MM.1S (cell line): ENCODE data around the gene GPATCH8.

Experiments
- DNase-seq: peaks from one replicate; pipeline ENCODE4 v3.0.0-alpha.2; 2015
- H2AFZ ChIP-seq: fragments of 300-600 bp; sonication (generic); 2 replicates; pipeline ENCODE4 v1.6.0; 2016; ENCODE audit warnings: antibody characterized with exemption, low read length
- H3F3A ChIP-seq: fragments of 300-600 bp; sonication (generic); 2 replicates; pipeline ENCODE4 v1.6.1; 2016; ENCODE audit warnings: mild to moderate bottlenecking, antibody characterized with exemption, low read length, moderate library complexity, mixed read lengths; ENCODE audit not compliant: insufficient read depth
- H3K27ac ChIP-seq: fragments of 300-600 bp; sonication (generic); 2 replicates; pipeline ENCODE4 v1.5.1; 2016; ENCODE audit warnings: mild to moderate bottlenecking, low read length
- H3K27me3 ChIP-seq: fragments of 300-600 bp; sonication (generic); replicated peaks from 2 replicates; pipeline ENCODE4 v1.6.0; 2016; ENCODE audit warnings: low read length; ENCODE audit not compliant: insufficient read depth
- H3K36me3 ChIP-seq: fragments of 300-600 bp; sonication (generic); replicated peaks from 2 replicates; pipeline ENCODE4 v1.6.1; 2016; ENCODE audit warnings: mild to moderate bottlenecking, low read length, mixed read lengths; ENCODE audit not compliant: insufficient read depth
- H3K4me1 ChIP-seq: fragments of 300-600 bp; sonication (generic); 2 replicates; pipeline ENCODE4 v1.6.1; 2016; ENCODE audit warnings: low read length, mixed read lengths
- H3K4me2 ChIP-seq: fragments of 300-600 bp; sonication (generic); 2 replicates; pipeline ENCODE4 v1.6.0; 2016; ENCODE audit warnings: low read depth, low read length
- H3K4me3 ChIP-seq: fragments of 300-600 bp; sonication (generic); 2 replicates; pipeline ENCODE4 v1.5.1; 2016; ENCODE audit warnings: low read length, mixed read lengths
- H3K79me2 ChIP-seq: fragments of 300-600 bp; sonication (generic); 2 replicates; pipeline ENCODE4 v1.6.1; 2016; ENCODE audit warnings: mixed run types, low read length, mixed read lengths
- H3K9ac ChIP-seq: fragments of 300-600 bp; sonication (generic); 2 replicates; pipeline ENCODE4 v1.6.1; 2016; ENCODE audit warnings: low read length, mixed read lengths
- H3K9me2 ChIP-seq: fragments of 300-600 bp; sonication (generic); replicated peaks from 2 replicates; pipeline ENCODE4 v1.6.1; 2016; ENCODE audit warnings: mild to moderate bottlenecking, low read length, mixed read lengths; ENCODE audit not compliant: insufficient read depth
- H3K9me3 ChIP-seq: fragments of 300-600 bp; sonication (generic); replicated peaks from 2 replicates; pipeline ENCODE4 v1.6.1; 2016; ENCODE audit warnings: mild to moderate bottlenecking, low read length, mixed read lengths; ENCODE audit not compliant: insufficient read depth
- H4K20me1 ChIP-seq: fragments of 300-600 bp; sonication (generic); 2 replicates; pipeline ENCODE4 v1.6.1; 2016; ENCODE audit warnings: mild to moderate bottlenecking, low read length, moderate library complexity, mixed read lengths; ENCODE audit not compliant: insufficient read depth
- EZH2 ChIP-seq: fragments of 300-600 bp; sonication (generic); optimal IDR thresholded peaks from 2 replicates; pipeline ENCODE3; 2017; ENCODE audit warnings: low read depth, mild to moderate bottlenecking, antibody characterized with exemption, low read length, mixed read lengths
- EZH2phosphoT487 ChIP-seq: fragments of 300-600 bp; sonication (generic); IDR thresholded peaks from 2 replicates; pipeline ENCODE4 v1.6.1; 2018; ENCODE audit warnings: antibody characterized with exemption, low read length
- TF ChIP-seq, protein P1 (sequence below): fragments of 300-600 bp; sonication (generic); IDR thresholded peaks from 2 replicates; pipeline ENCODE4 v1.5.1; 2016; ENCODE audit warnings: antibody characterized with exemption, low read length, mixed read lengths

The GPATCH8 gene

DNA sequence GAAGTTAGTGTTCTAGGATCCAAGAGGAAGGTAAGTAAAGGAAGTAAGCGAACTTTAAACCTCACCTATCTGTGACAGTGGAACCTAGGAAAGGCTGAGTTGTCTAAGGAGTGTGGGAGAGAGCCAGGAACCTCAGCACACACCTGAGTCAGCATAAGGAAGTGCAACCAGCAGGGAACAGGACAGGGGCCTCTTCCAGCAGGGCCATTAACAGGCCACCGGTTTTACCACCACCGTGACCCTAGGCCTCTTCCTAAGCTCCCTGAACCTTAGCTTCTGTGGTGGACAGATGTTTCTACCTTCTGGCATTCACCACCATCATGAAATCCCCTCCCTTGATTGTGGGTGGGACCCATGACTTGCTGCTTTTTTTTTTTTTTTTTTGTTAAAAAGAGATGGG lies 26.7 kb upstream of the GPATCH8 start:
- Histone ChIP-seq H3K27ac (no peak overlapping the region), H3K9me3 (no peaks in the 10 kb centered on the region), H3K9me2 (no peaks in the 10 kb centered on the region), H3K4me3 (no peak overlapping the region), H3K4me1 (no peaks in the 10 kb centered on the region), H3K9ac (no peak overlapping the region), H2AFZ (no peak overlapping the region), H4K20me1 (no peaks in the 10 kb centered on the region), H3K4me2 (no peak overlapping the region), H3K36me3 (no peaks in the 10 kb centered on the region), H3K27me3 (0 out of 2 replicates have a peak, but pooled peaks cover 8% of the 10 kb centered on the region), H3F3A (no peaks in the 10 kb centered on the region), H3K79me2 (no peaks in the 10 kb centered on the region)
- DNase-seq: no peak
- TF ChIP-seq, protein P1, sequence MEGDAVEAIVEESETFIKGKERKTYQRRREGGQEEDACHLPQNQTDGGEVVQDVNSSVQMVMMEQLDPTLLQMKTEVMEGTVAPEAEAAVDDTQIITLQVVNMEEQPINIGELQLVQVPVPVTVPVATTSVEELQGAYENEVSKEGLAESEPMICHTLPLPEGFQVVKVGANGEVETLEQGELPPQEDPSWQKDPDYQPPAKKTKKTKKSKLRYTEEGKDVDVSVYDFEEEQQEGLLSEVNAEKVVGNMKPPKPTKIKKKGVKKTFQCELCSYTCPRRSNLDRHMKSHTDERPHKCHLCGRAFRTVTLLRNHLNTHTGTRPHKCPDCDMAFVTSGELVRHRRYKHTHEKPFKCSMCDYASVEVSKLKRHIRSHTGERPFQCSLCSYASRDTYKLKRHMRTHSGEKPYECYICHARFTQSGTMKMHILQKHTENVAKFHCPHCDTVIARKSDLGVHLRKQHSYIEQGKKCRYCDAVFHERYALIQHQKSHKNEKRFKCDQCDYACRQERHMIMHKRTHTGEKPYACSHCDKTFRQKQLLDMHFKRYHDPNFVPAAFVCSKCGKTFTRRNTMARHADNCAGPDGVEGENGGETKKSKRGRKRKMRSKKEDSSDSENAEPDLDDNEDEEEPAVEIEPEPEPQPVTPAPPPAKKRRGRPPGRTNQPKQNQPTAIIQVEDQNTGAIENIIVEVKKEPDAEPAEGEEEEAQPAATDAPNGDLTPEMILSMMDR: no peak
- TF ChIP-seq EZH2 (no peak), EZH2phosphoT487 (no peak)

DNA sequence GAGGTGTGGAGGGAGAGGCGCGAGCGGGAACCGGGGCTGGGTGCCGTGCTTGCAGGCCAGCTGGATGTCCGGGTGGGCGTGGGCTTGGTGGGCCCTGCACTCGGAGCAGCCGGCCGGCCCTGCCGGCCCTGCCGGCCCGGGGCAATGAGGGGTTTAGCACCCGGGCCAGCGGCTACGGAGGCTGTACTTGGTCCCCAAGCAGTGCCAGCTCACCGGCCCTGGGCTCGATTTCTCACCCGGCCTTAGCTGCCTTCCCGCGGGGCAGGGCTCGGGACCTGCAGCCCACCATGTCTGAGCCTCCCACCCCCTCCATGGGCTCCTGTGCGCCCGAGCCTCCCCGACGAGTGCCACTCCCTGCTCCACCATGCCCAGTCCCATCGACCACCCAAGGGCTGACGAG lies 24.7 kb upstream of the GPATCH8 start:
- Histone ChIP-seq H3K4me2 (no peak overlapping the region), H3K4me3 (no peak overlapping the region), H4K20me1 (no peaks in the 10 kb centered on the region), H3K9me3 (no peaks in the 10 kb centered on the region), H3K27me3 (0 out of 2 replicates have a peak, but pooled peaks cover 8% of the 10 kb centered on the region), H3K27ac (no peak overlapping the region), H3F3A (no peaks in the 10 kb centered on the region), H3K4me1 (0 out of 2 replicates have a peak, but pooled peaks cover 2% of the 10 kb centered on the region), H3K79me2 (no peaks in the 10 kb centered on the region), H3K36me3 (no peaks in the 10 kb centered on the region), H3K9me2 (no peaks in the 10 kb centered on the region), H2AFZ (no peak overlapping the region), H3K9ac (no peak overlapping the region)
- TF ChIP-seq, protein P1: no peak
- TF ChIP-seq EZH2phosphoT487 (no peak), EZH2 (no peak)
- DNase-seq: no peak

DNA sequence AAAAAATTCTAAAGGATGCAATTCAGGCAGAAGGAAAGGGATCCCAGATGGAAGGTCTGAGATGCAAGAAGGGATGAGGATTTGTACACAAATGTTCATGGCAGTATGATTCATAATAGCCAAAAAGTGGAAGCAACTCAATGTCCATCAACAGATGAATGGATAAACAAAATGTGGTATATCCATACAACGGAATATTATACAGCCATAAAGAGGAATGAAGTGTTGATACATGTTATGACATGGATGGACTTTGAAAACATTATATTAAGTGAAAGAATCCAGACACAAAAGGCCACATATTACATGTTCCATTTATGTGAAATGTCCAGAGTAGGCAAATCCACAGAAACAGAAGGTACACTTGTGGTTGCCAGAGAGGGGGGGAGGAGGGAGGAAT lies 23.9 kb upstream of the GPATCH8 start:
- DNase-seq: no peak
- TF ChIP-seq, protein P1: no peak
- TF ChIP-seq EZH2phosphoT487 (no peak), EZH2 (no peak)
- H3K79me2 ChIP-seq: no peaks in the 10 kb centered on the region

More for the DNA sequence above, 23.9 kb upstream of the GPATCH8 start:
- no peak overlapping the region for H3K4me3 ChIP-seq
- H3K9me2 ChIP-seq: no peaks in the 10 kb centered on the region
- no peaks in the 10 kb centered on the region for H3K9me3 ChIP-seq
- no peak overlapping the region for H3K4me2 ChIP-seq
- H4K20me1 ChIP-seq: no peaks in the 10 kb centered on the region
- no peak overlapping the region for H2AFZ ChIP-seq
- no peak overlapping the region for H3K9ac ChIP-seq
- H3F3A ChIP-seq: no peaks in the 10 kb centered on the region
- H3K27me3 ChIP-seq: 0 out of 2 replicates have a peak, but pooled peaks cover 8% of the 10 kb centered on the region
- 0 out of 2 replicates have a peak, but pooled peaks cover 3% of the 10 kb centered on the region for H3K4me1 ChIP-seq
- H3K36me3 ChIP-seq: no peaks in the 10 kb centered on the region
- no peak overlapping the region for H3K27ac ChIP-seq
